ENCODE measurements around the gene CD109.

DNA sequence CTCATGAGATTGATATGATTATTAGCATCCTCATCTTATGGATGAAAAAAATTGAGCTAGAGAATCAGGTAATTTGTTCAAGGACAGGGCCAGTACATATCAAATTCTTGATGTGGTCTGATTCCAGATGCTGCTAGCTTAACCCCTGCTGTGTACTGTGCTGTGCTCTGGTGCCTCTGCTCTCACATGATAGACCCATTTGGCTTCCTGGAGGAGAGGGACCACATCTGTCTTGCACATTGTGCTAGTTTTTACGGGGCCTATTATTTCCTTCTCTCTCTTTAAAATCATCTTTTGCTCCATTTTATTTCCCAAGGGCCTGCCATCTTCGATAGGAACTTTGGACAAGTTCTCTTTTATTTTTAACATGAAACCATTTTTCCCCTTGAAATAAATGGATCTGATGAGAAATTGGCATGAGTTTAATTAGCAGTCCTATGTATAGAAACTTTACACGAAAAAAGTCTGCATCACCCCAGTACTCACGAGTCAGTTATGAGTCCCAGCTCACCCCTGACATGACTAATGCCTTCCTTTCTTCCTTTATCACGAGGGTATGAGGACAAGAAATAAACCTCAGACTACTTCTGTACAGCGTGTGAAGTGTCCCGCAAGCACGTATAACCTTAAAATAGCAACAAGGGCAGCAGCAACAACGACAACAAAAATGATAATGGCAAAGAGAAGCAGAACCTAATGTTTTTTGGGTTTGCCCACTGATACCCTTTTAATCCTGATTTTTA, 26.5 kb downstream of the CD109 start:
- TF ChIP-seq EP300 (IDR thresholded peaks at IDR 0.05; ENCODE audit: low read depth) = no peak
- TF ChIP-seq, protein P1, sequence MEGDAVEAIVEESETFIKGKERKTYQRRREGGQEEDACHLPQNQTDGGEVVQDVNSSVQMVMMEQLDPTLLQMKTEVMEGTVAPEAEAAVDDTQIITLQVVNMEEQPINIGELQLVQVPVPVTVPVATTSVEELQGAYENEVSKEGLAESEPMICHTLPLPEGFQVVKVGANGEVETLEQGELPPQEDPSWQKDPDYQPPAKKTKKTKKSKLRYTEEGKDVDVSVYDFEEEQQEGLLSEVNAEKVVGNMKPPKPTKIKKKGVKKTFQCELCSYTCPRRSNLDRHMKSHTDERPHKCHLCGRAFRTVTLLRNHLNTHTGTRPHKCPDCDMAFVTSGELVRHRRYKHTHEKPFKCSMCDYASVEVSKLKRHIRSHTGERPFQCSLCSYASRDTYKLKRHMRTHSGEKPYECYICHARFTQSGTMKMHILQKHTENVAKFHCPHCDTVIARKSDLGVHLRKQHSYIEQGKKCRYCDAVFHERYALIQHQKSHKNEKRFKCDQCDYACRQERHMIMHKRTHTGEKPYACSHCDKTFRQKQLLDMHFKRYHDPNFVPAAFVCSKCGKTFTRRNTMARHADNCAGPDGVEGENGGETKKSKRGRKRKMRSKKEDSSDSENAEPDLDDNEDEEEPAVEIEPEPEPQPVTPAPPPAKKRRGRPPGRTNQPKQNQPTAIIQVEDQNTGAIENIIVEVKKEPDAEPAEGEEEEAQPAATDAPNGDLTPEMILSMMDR (IDR thresholded peaks at IDR 0.05) = no peak
- no peak for TF ChIP-seq POLR2AphosphoS5 (IDR thresholded peaks at IDR 0.05)
- no peak for TF ChIP-seq POLR2A (IDR thresholded peaks at IDR 0.05)
